OCI-LY3 (cell line): ENCODE results near the gene JAZF1.
"Not testable (repeated sequence)": the region's sequence is repeated elsewhere in the genome, so short reads cannot be mapped to it uniquely, and the experiment has no call there.

Experiments used
- H2AFZ ChIP-seq: fragments of 200-600, 300-600 bp; shearing (Covaris generic); 2 replicates; pipeline ENCODE4 v1.6.0; 2014; ENCODE audit warnings: antibody characterized with exemption, low read depth, low read length
- H3K27ac ChIP-seq: fragments of 200-600, 300-600 bp; sonication (generic); 2 replicates; pipeline ENCODE4 v1.5.1; 2014; ENCODE audit warnings: mild to moderate bottlenecking, low read length, moderate library complexity, mixed read lengths
- H3K27me3 ChIP-seq: fragments of 200-600, 300-600 bp; sonication (generic); 2 replicates; pipeline ENCODE4 v1.6.1; 2014; ENCODE audit warnings: low read depth, low read length, mixed read lengths
- H3K36me3 ChIP-seq: fragments of 200-600, 300-600 bp; sonication (generic); replicated peaks from 2 replicates; pipeline ENCODE3; 2014; ENCODE audit warnings: low read depth, low read length, mixed read lengths
- H3K4me1 ChIP-seq: fragments of 300-600, 200-600 bp; sonication (generic); 2 replicates; pipeline ENCODE4 v1.6.1; 2014; ENCODE audit warnings: low read length, mixed read lengths
- H3K4me2 ChIP-seq: fragments of 200-600, 300-600 bp; sonication (generic); 2 replicates; pipeline ENCODE4 v1.6.1; 2014; ENCODE audit warnings: low read length, mixed read lengths
- H3K4me3 ChIP-seq: fragments of 300-600, 200-600 bp; sonication (generic); 2 replicates; pipeline ENCODE4 v1.5.1; 2014; ENCODE audit warnings: antibody characterized with exemption, mild to moderate bottlenecking, low read length, moderate library complexity
- H3K79me2 ChIP-seq: fragments of 300-600, 200-600 bp; shearing (Covaris generic); 2 replicates; pipeline ENCODE4 v1.6.1; 2014; ENCODE audit warnings: mild to moderate bottlenecking, low read length, mixed read lengths
- H3K9ac ChIP-seq: fragments of 300-600, 200-600 bp; shearing (Covaris generic); 2 replicates; pipeline ENCODE4 v1.6.0; 2014; ENCODE audit warnings: mild to moderate bottlenecking, low read length, moderate library complexity
- H3K9me3 ChIP-seq: fragments of 200-600, 300-600 bp; shearing (Covaris generic); 2 replicates; pipeline ENCODE4 v1.6.1; 2014; ENCODE audit warnings: low read length, mixed read lengths; ENCODE audit not compliant: insufficient read depth
- H4K20me1 ChIP-seq: fragments of 200-600, 300-600 bp; sonication (generic); 2 replicates; pipeline ENCODE4 v1.6.1; 2016; ENCODE audit warnings: low read length, mixed read lengths; ENCODE audit not compliant: insufficient read depth
- EZH2phosphoT487 ChIP-seq: fragments of 200-600 bp; shearing (Covaris generic); IDR thresholded peaks from 2 replicates; pipeline ENCODE4 v1.6.1; 2018; ENCODE audit warnings: antibody characterized with exemption, mixed run types, low read depth
- TF ChIP-seq, protein P1 (sequence below): fragments of 200-600, 300-600 bp; sonication (generic); IDR thresholded peaks from 2 replicates; pipeline ENCODE4 v1.5.1; 2014; ENCODE audit warnings: antibody characterized with exemption, low read length, low read depth

The JAZF1 gene

GRCh38 chr7:28018020-28018419 is 162.6 kb downstream of the JAZF1 start:
- TF ChIP-seq, protein P1, sequence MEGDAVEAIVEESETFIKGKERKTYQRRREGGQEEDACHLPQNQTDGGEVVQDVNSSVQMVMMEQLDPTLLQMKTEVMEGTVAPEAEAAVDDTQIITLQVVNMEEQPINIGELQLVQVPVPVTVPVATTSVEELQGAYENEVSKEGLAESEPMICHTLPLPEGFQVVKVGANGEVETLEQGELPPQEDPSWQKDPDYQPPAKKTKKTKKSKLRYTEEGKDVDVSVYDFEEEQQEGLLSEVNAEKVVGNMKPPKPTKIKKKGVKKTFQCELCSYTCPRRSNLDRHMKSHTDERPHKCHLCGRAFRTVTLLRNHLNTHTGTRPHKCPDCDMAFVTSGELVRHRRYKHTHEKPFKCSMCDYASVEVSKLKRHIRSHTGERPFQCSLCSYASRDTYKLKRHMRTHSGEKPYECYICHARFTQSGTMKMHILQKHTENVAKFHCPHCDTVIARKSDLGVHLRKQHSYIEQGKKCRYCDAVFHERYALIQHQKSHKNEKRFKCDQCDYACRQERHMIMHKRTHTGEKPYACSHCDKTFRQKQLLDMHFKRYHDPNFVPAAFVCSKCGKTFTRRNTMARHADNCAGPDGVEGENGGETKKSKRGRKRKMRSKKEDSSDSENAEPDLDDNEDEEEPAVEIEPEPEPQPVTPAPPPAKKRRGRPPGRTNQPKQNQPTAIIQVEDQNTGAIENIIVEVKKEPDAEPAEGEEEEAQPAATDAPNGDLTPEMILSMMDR = no peak
- TF ChIP-seq EZH2phosphoT487 = no peak
- Histone ChIP-seq H3K4me1 (peaks cover 3% of the 10 kb centered on the region; the same call in 1 of the 2 replicates), H4K20me1 (peaks cover 12% of the 10 kb centered on the region; the same call in 1 of the 2 replicates)

GRCh38 chr7:28017372-28017771 is 163.2 kb downstream of the JAZF1 start:
- H3K4me3 ChIP-seq = no peak overlapping the region
- TF ChIP-seq, protein P1 = no peak
- TF ChIP-seq EZH2phosphoT487 = no peak
- no peak overlapping the region for H3K9ac ChIP-seq
- H3K27me3 ChIP-seq = no peaks in the 10 kb centered on the region
- no peaks in the 10 kb centered on the region for H3K9me3 ChIP-seq
- no peaks in the 10 kb centered on the region for H3K36me3 ChIP-seq
- no peaks in the 10 kb centered on the region for H3K79me2 ChIP-seq
- no peak overlapping the region for H3K4me2 ChIP-seq
- no peak overlapping the region for H3K27ac ChIP-seq
- peaks cover 12% of the 10 kb centered on the region; the same call in 1 of the 2 replicates for H4K20me1 ChIP-seq
- no peak overlapping the region for H2AFZ ChIP-seq
- H3K4me1 ChIP-seq = peaks cover 3% of the 10 kb centered on the region; the same call in 1 of the 2 replicates

More at GRCh38 chr7:28018020-28018419, 162.6 kb downstream of the JAZF1 start:
- Histone ChIP-seq H3K27me3 (no peaks in the 10 kb centered on the region), H3K4me3 (no peak overlapping the region), H3K4me2 (no peak overlapping the region), H2AFZ (no peak overlapping the region), H3K9me3 (no peaks in the 10 kb centered on the region), H3K9ac (no peak overlapping the region), H3K36me3 (no peaks in the 10 kb centered on the region), H3K27ac (no peak overlapping the region), H3K79me2 (no peaks in the 10 kb centered on the region)

DNA sequence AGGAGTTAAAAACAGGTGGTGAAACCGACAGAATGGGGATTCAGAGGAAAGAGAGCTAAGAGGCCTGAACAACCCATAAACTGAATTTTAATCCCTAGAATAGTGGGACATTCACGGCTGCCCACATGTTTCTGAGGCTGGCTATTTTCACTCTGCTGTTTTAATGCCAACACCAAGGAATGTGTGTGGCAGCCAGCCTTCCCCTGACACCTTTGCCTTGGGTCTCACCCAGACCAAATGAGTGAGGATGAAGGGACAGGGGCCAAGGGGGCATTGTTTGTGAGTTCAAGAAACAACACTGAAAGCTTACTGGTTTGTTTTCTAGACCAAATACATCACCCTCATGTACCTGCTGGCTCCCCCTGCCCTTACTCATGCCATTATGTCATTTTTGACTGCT is 164.3 kb downstream of the JAZF1 start:
- Histone ChIP-seq H3K79me2 (no peaks in the 10 kb centered on the region), H4K20me1 (peaks cover 12% of the 10 kb centered on the region; the same call in 1 of the 2 replicates), H3K9me3 (no peaks in the 10 kb centered on the region), H2AFZ (no peak overlapping the region), H3K4me1 (peaks cover 3% of the 10 kb centered on the region; the same call in 1 of the 2 replicates), H3K27me3 (no peaks in the 10 kb centered on the region), H3K36me3 (no peaks in the 10 kb centered on the region), H3K27ac (no peak overlapping the region), H3K4me3 (no peak overlapping the region), H3K4me2 (no peak overlapping the region), H3K9ac (no peak overlapping the region)
- no peak for TF ChIP-seq EZH2phosphoT487
- TF ChIP-seq, protein P1 = no peak

DNA sequence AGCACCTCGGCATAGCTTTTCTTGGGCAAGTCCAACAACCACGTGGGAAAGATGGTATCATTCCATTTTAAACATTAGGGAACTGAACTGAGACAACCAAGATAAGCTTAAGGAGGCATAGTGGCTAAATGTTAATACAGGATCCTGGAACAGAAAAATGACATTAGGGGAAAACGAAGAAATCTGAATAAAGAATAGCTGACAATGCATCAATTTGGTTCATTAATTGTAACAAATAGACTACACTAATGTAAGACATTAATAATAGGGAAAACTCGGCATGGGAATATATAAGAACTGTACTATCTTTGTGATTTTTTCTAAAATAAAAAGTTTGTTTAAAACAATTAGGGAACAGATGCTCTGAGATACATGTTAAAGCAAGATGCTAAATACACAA is 165.4 kb downstream of the JAZF1 start:
- TF ChIP-seq EZH2phosphoT487 = no peak
- TF ChIP-seq, protein P1 = no peak

GRCh38 chr7:28014340-28014739 is 166.3 kb downstream of the JAZF1 start:
- H3K9ac ChIP-seq = not testable (repeated sequence)

More for the DNA sequence above, 165.4 kb downstream of the JAZF1 start:
- Histone ChIP-seq H3K27me3 (no peaks in the 10 kb centered on the region), H2AFZ (no peak overlapping the region), H3K4me2 (no peak overlapping the region), H3K9me3 (no peaks in the 10 kb centered on the region), H3K4me1 (peaks cover 2% of the 10 kb centered on the region; the same call in 1 of the 2 replicates), H3K4me3 (no peak overlapping the region), H3K9ac (no peak overlapping the region), H3K79me2 (no peaks in the 10 kb centered on the region), H4K20me1 (peaks cover 6% of the 10 kb centered on the region; the same call in 1 of the 2 replicates), H3K27ac (no peak overlapping the region), H3K36me3 (no peaks in the 10 kb centered on the region)

More at GRCh38 chr7:28014340-28014739, 166.3 kb downstream of the JAZF1 start:
- not testable (repeated sequence) for H3K27ac ChIP-seq, H2AFZ ChIP-seq, H3K4me2 ChIP-seq, H3K4me3 ChIP-seq, H3K27me3 ChIP-seq, H3K36me3 ChIP-seq, H3K79me2 ChIP-seq, H4K20me1 ChIP-seq, H3K4me1 ChIP-seq, H3K9me3 ChIP-seq
